Islet of Langerhans (tissue), 1 donor: ENCODE results near the gene SPART.

ENCODE experiments used
- FAIRE-seq: peaks from one replicate; lab custom pipeline; 2011; peaks lifted over from hg19 to GRCh38; lab: Jason Lieb, UNC

The SPART gene

GRCh38 chr13:36346222-36347083 lies at the start of gene SPART:
TSS of gene SPART (minus strand) at chr13:36346394. CDS start at chr13:36335830, 10,564 bp downstream.
- FAIRE-seq = peak; percentile 24

- peak; percentile 88 for FAIRE-seq
Observed at GRCh38 chr13:36395280-36395679, 49.1 kb upstream of the SPART start.

- no peak for FAIRE-seq
Observed at GRCh38 chr13:36385489-36385888, 39.3 kb upstream of the SPART start.

- FAIRE-seq = no peak
Observed at GRCh38 chr13:36382030-36382429, 35.8 kb upstream of the SPART start.

GRCh38 chr13:36377826-36378468 lies 31.8 kb upstream of the SPART start:
- no peak for FAIRE-seq

GRCh38 chr13:36374063-36374462 lies 27.9 kb upstream of the SPART start:
- FAIRE-seq = peak; percentile 41

GRCh38 chr13:36371185-36371584 lies 25.0 kb upstream of the SPART start:
- FAIRE-seq = no peak

- FAIRE-seq = no peak
Observed at GRCh38 chr13:36370108-36370429, 23.9 kb upstream of the SPART start.

- FAIRE-seq = no peak
Observed at GRCh38 chr13:36369268-36370107, 23.3 kb upstream of the SPART start.

- peak; percentile 24 for FAIRE-seq
Observed at GRCh38 chr13:36366031-36366430, 19.8 kb upstream of the SPART start.

- no peak for FAIRE-seq
Observed at GRCh38 chr13:36363366-36363863, 17.2 kb upstream of the SPART start.

GRCh38 chr13:36362914-36363313 lies 16.7 kb upstream of the SPART start:
- FAIRE-seq = no peak

GRCh38 chr13:36362251-36362650 lies 16.1 kb upstream of the SPART start:
- FAIRE-seq = no peak

- FAIRE-seq = no peak
Observed at GRCh38 chr13:36360903-36361302, 14.7 kb upstream of the SPART start.

- no peak for FAIRE-seq
Observed at GRCh38 chr13:36359301-36359950, 13.2 kb upstream of the SPART start.

GRCh38 chr13:36358175-36358718 lies 12.1 kb upstream of the SPART start:
- no peak for FAIRE-seq

GRCh38 chr13:36357692-36358091 lies 11.5 kb upstream of the SPART start:
- no peak for FAIRE-seq

- FAIRE-seq = no peak
Observed at GRCh38 chr13:36357231-36357630, 11.0 kb upstream of the SPART start.

- FAIRE-seq = no peak
Observed at GRCh38 chr13:36356058-36356457, 9.9 kb upstream of the SPART start.

- no peak for FAIRE-seq
Observed at GRCh38 chr13:36355632-36356031, 9.4 kb upstream of the SPART start.

GRCh38 chr13:36354842-36355623 lies 8.8 kb upstream of the SPART start:
- no peak for FAIRE-seq
